Karpas-422 (cell line): ENCODE data around the gene ATF7. TPM values are rescaled to one million over a fixed set of nuclear protein-coding genes. Genes with fewer than 3 reads are reported as not detected.

Source experiments
- DNase-seq: peaks from one replicate; pipeline ENCODE4 v3.0.0-alpha.2; 2015
- H2AFZ ChIP-seq: fragments of 200-600 bp; sonication (generic); 2 replicates; pipeline ENCODE4 v1.6.1; 2014; ENCODE audit warnings: antibody characterized with exemption, low read length, mixed read lengths
- H3K27ac ChIP-seq: fragments of 200-600 bp; sonication (generic); 2 replicates; pipeline ENCODE4 v1.5.1; 2014; ENCODE audit warnings: mild to moderate bottlenecking, low read length, moderate library complexity
- H3K27me3 ChIP-seq: fragments of 200-600 bp; sonication (generic); 2 replicates; pipeline ENCODE4 v1.6.1; 2014; ENCODE audit warnings: low read length, mixed read lengths
- H3K36me3 ChIP-seq: fragments of 200-600 bp; sonication (generic); 2 replicates; pipeline ENCODE4 v1.6.1; 2014; ENCODE audit warnings: low read length, mixed read lengths; ENCODE audit not compliant: insufficient read depth
- H3K4me1 ChIP-seq: fragments of 200-600 bp; sonication (generic); 2 replicates; pipeline ENCODE4 v1.6.1; 2014; ENCODE audit warnings: mild to moderate bottlenecking, low read length, mixed read lengths
- H3K4me2 ChIP-seq: fragments of 200-600 bp; sonication (generic); 2 replicates; pipeline ENCODE4 v1.6.1; 2014; ENCODE audit warnings: low read length, low read depth, mild to moderate bottlenecking; ENCODE audit not compliant: poor library complexity, severe bottlenecking
- H3K4me3 ChIP-seq: fragments of 200-600 bp; sonication (generic); 2 replicates; pipeline ENCODE4 v1.5.1; 2014; ENCODE audit warnings: mild to moderate bottlenecking, antibody characterized with exemption, low read length, mixed read lengths
- H3K79me2 ChIP-seq: fragments of 200-600 bp; sonication (generic); 2 replicates; pipeline ENCODE4 v1.6.1; 2014; ENCODE audit warnings: mild to moderate bottlenecking, low read length, mixed read lengths
- H3K9ac ChIP-seq: fragments of 200-600 bp; sonication (generic); 2 replicates; pipeline ENCODE4 v1.6.0; 2014; ENCODE audit warnings: low read length
- H3K9me2 ChIP-seq: fragments of 200-600 bp; sonication (generic), shearing (Covaris generic); replicated peaks from 2 replicates; pipeline ENCODE4 v1.6.0; 2014; ENCODE audit warnings: mild to moderate bottlenecking, low read length, moderate library complexity; ENCODE audit not compliant: insufficient read depth
- H3K9me3 ChIP-seq: fragments of 300-700, 200-600 bp; sonication (generic); 2 replicates; pipeline ENCODE4 v1.6.1; 2014; ENCODE audit warnings: low read length, mixed read lengths
- H4K20me1 ChIP-seq: fragments of 200-600 bp; sonication (generic); 2 replicates; pipeline ENCODE4 v1.6.1; 2014; ENCODE audit warnings: mild to moderate bottlenecking, antibody characterized with exemption, low read length, low read depth; ENCODE audit not compliant: insufficient read depth
- total RNA-seq: library from RNA; depleted of rRNA; stranded (reverse); fragments of >200 nt; shearing (Covaris generic); gene quantifications from 2 replicates; pipeline ENCODE4 v1.2.3, GENCODE V29; 2014; ENCODE audit warnings: low replicate concordance

Gene ATF7
- total RNA-seq, 1 experiment from 2014 or later = 28.9 TPM

DNA sequence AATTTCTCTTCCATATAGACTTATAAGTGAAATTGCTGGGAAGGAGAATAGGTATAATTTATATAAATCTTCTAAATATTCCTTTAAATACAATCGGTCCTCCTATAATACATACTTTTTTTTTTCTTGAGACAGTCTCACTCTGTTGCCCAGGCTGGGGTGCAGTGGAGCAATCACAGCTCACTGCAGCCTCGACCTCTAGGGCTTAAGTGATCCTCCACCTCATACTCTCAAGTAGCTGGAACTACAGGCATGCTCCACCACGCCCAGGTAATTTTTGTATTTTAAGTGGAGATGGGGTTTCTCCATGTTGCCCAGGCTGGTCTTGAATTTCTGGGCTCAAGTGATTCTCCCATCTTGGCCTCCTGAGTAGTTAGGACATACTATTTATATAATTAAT lies 89.2 kb downstream of the ATF7 start:
- H3K4me2 ChIP-seq = no peak overlapping the region
- DNase-seq = no peak
- peaks cover 56% of the 10 kb centered on the region for H3K36me3 ChIP-seq
- H2AFZ ChIP-seq = no peak overlapping the region
- H3K9me3 ChIP-seq = no peaks in the 10 kb centered on the region
- H3K9ac ChIP-seq = no peak overlapping the region
- H3K27me3 ChIP-seq = no peaks in the 10 kb centered on the region
- H3K4me1 ChIP-seq = peaks cover 7% of the 10 kb centered on the region; the same call in 1 of the 2 replicates
- H3K79me2 ChIP-seq = no peaks in the 10 kb centered on the region
- no peaks in the 10 kb centered on the region for H4K20me1 ChIP-seq
- no peak overlapping the region for H3K27ac ChIP-seq
- H3K9me2 ChIP-seq = no peaks in the 10 kb centered on the region
- H3K4me3 ChIP-seq = no peak overlapping the region

DNA sequence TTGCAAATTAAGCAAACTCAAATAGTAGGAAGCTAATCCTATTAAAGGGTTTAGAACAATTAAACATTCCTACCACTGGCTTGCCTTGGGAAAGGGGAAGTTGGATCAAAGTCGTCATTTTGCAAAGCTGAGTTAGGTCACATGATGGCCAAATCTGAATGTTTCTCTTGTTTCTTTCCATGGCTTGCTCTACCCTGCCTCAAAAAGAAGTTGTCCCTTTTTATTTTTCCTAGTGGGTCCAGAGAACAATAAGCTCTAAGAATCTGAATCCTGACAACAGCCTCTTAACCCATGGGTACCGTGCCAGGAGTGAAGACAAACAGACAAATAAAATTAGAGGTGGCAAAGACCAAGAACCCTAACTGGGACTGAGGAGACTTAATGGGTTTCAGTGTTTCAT lies 92.7 kb downstream of the ATF7 start:
- H4K20me1 ChIP-seq = no peaks in the 10 kb centered on the region
- H2AFZ ChIP-seq = no peak overlapping the region
- H3K4me1 ChIP-seq = no peaks in the 10 kb centered on the region
- H3K9me3 ChIP-seq = no peaks in the 10 kb centered on the region
- no peak overlapping the region for H3K4me2 ChIP-seq
- no peak overlapping the region for H3K27ac ChIP-seq
- no peaks in the 10 kb centered on the region for H3K79me2 ChIP-seq
- H3K27me3 ChIP-seq = no peaks in the 10 kb centered on the region
- no peak overlapping the region for H3K9ac ChIP-seq
- peaks cover 46% of the 10 kb centered on the region for H3K36me3 ChIP-seq
- H3K9me2 ChIP-seq = no peaks in the 10 kb centered on the region
- no peak overlapping the region for H3K4me3 ChIP-seq
- no peak for DNase-seq

DNA sequence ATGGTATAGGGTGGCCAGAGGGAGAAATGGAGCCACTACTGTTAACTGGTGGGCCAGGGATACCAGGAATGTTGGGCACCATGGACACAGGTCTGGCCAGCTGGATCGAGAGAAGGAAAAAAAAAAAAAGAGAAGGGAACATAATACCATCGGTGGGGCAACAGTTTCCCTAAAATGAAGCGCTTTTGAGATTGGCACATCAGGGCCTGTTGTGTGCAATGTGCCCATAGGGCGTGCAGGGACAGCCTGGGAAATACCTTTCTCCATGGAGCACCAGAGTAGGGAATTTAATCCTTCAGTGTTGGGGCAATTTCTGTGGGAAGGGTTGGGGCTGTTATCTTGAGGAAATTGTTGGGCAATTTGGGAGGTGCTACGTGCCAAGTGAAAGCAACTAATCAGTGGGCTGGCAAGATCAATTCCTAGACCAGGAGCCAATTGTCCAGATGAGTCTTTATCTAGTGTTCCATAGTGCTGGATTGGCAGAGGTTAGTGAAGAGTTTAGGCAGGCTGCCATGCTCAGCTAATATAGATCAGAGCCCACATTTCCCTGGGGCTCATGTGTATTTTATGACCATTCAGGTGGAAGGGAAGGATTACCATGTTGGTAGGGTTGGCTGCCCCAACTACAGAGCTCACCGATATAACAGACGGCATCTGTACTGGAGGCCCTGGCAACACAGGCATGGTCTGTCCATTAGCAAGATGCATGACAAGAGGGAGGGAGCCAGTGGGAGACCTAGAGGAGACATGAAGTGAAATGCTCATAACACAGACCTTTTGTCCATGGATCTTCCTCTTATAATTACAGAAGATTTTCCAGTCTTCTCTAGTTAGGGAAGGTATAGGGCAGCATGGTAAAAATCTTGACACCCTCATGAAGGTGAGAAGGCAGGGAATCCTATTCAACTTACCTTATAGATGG lies 93.4 kb downstream of the ATF7 start:
- Histone ChIP-seq H3K36me3 (peaks cover 40% of the 10 kb centered on the region), H3K79me2 (no peaks in the 10 kb centered on the region), H2AFZ (no peak overlapping the region), H3K4me2 (no peak overlapping the region), H3K4me3 (no peak overlapping the region), H3K9ac (no peak overlapping the region), H3K27ac (no peak overlapping the region), H3K4me1 (no peaks in the 10 kb centered on the region), H3K27me3 (no peaks in the 10 kb centered on the region), H4K20me1 (no peaks in the 10 kb centered on the region), H3K9me2 (no peaks in the 10 kb centered on the region), H3K9me3 (no peaks in the 10 kb centered on the region)
- DNase-seq = no peak

DNA sequence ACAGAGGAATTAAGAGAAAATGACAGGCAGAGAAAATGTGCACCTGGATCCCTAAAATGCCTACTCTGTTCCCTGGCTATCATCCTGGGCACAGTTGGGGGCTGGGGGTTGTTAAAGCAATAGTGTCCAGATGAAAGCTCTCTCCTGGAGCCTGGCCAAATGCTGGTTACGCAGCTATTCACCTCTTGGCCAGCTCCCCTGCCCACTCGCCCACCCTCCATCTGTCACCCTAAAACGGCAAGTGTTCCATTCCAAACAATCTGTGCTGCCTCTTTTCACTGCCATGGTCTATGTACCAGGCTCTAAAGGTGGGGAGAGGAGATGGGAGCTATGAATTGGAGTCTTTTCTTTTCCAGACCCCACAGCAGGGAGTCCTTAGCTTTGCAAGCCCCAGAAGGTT lies 94.2 kb downstream of the ATF7 start:
- no peak for DNase-seq
- peaks cover 36% of the 10 kb centered on the region for H3K36me3 ChIP-seq

DNA sequence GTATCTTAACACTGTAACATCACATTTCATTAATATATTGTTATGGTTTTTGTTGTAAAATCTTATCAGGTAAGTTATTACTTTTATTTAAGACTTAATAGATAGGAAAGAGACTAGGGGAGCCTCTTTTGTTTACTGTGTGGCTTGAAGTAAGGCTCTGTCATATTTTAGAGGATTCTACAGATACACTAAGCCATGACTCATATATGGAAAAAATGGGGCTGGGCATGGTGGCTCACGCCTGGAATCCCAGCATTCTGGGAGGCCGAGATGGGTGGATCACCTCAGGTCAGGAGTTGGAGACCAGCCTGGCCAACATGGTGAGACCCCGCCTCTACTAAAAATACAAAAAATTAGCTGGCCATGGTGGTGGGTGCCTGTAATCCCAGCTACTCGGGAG lies 95.3 kb downstream of the ATF7 start:
- no peaks in the 10 kb centered on the region for H3K9me3 ChIP-seq
- DNase-seq = no peak
- no peaks in the 10 kb centered on the region for H4K20me1 ChIP-seq
- H3K9me2 ChIP-seq = no peaks in the 10 kb centered on the region
- no peaks in the 10 kb centered on the region for H3K79me2 ChIP-seq
- no peaks in the 10 kb centered on the region for H3K27me3 ChIP-seq
- H3K4me3 ChIP-seq = no peak overlapping the region
- no peak overlapping the region for H3K4me2 ChIP-seq
- no peak overlapping the region for H2AFZ ChIP-seq
- H3K9ac ChIP-seq = no peak overlapping the region
- no peaks in the 10 kb centered on the region for H3K4me1 ChIP-seq
- no peak overlapping the region for H3K27ac ChIP-seq
- H3K36me3 ChIP-seq = peaks cover 36% of the 10 kb centered on the region

More for the DNA sequence above, 94.2 kb downstream of the ATF7 start:
- H3K4me1 ChIP-seq = no peaks in the 10 kb centered on the region
- H2AFZ ChIP-seq = no peak overlapping the region
- no peak overlapping the region for H3K9ac ChIP-seq
- no peaks in the 10 kb centered on the region for H3K9me2 ChIP-seq
- no peak overlapping the region for H3K4me2 ChIP-seq
- H3K9me3 ChIP-seq = no peaks in the 10 kb centered on the region
- H3K27me3 ChIP-seq = no peaks in the 10 kb centered on the region
- H3K27ac ChIP-seq = no peak overlapping the region
- H3K4me3 ChIP-seq = no peak overlapping the region
- no peaks in the 10 kb centered on the region for H3K79me2 ChIP-seq
- no peaks in the 10 kb centered on the region for H4K20me1 ChIP-seq

DNA sequence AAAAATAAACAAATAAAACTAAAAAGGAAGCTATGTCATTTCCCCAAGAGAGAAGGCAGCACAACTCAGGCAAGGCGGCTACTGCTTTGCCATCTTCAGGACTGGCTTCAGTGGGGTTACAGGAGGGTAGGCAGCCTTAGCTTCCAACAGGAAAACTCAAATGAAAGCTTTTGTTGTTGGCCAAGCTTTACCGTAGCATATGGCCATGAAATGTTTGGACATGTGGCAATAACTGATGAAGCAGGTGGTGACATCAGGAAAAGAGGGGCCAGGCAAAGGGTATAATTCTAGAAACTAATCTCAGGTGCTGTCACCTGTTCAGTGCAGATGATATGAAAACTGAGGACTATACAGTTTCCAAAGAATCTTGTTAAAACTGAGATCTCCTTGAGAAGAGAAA lies 96.1 kb downstream of the ATF7 start:
- no peaks in the 10 kb centered on the region for H3K9me3 ChIP-seq
- H2AFZ ChIP-seq = no peak overlapping the region
- H3K9me2 ChIP-seq = no peaks in the 10 kb centered on the region
- H3K9ac ChIP-seq = no peak overlapping the region
- no peaks in the 10 kb centered on the region for H3K79me2 ChIP-seq
- no peaks in the 10 kb centered on the region for H4K20me1 ChIP-seq
- no peak for DNase-seq
- H3K4me2 ChIP-seq = no peak overlapping the region
- H3K4me3 ChIP-seq = no peak overlapping the region
- peaks cover 35% of the 10 kb centered on the region for H3K36me3 ChIP-seq
- H3K27me3 ChIP-seq = no peaks in the 10 kb centered on the region
- H3K27ac ChIP-seq = no peak overlapping the region
- no peaks in the 10 kb centered on the region for H3K4me1 ChIP-seq

DNA sequence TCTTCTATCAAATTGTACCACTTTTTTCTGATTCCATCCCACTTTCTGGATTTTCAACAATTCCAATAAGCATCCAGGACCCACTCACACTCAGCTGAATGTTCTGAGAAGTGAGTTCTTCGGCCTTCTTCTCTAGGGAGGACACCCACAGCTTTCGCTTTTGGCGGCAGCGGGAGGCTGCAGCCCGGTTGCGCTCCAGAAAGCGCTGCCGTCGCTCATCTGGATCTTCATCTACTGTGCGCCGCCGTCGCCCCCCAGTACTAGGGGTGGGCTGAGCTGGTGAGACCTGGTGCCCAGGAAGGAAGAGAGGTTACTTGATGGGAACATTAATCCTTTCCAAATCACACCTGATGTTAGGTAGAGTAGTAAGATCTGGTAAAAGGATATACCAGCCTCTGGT lies 101.7 kb downstream of the ATF7 start:
- H3K4me3 ChIP-seq = no peak overlapping the region
- DNase-seq = no peak
- H3K4me2 ChIP-seq = no peak overlapping the region
- H3K9me2 ChIP-seq = no peaks in the 10 kb centered on the region
- no peaks in the 10 kb centered on the region for H3K27me3 ChIP-seq
- H4K20me1 ChIP-seq = no peaks in the 10 kb centered on the region
- H3K9ac ChIP-seq = no peak overlapping the region
- no peaks in the 10 kb centered on the region for H3K4me1 ChIP-seq
- H3K27ac ChIP-seq = no peak overlapping the region
- 0 out of 2 replicates have a peak, but pooled peaks cover 2% of the 10 kb centered on the region for H3K79me2 ChIP-seq
- H3K9me3 ChIP-seq = no peaks in the 10 kb centered on the region
- no peak overlapping the region for H2AFZ ChIP-seq
- peaks cover 33% of the 10 kb centered on the region; the same call in 1 of the 2 replicates for H3K36me3 ChIP-seq

DNA sequence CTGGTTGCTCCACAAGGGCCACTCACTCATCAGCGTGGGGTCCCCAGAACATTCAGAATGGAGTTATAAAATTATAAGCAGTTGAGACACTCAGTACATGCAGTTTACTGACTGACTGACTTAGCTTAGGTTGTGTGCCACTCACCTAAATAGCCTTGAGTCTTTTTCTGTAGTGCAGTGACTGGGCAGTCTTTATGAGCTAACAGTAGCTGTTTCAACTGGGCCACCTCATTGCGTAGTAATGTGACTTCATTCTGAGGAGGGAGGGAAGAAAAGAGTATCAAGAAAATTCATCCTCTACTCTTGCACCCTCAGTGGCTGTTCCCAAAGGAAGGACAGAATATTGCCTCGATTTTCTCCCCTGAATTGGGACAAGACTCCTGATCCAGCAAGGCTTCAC lies 103.1 kb downstream of the ATF7 start:
- H3K27me3 ChIP-seq = no peaks in the 10 kb centered on the region
- no peaks in the 10 kb centered on the region for H3K9me2 ChIP-seq

More for the DNA sequence above, 103.1 kb downstream of the ATF7 start:
- H3K9me3 ChIP-seq = no peaks in the 10 kb centered on the region
- H3K4me2 ChIP-seq = no peak overlapping the region
- H4K20me1 ChIP-seq = no peaks in the 10 kb centered on the region
- no peaks in the 10 kb centered on the region for H3K4me1 ChIP-seq
- H3K4me3 ChIP-seq = no peak overlapping the region
- no peak overlapping the region for H2AFZ ChIP-seq
- H3K36me3 ChIP-seq = peaks cover 33% of the 10 kb centered on the region; the same call in 1 of the 2 replicates
- H3K27ac ChIP-seq = no peak overlapping the region
- 0 out of 2 replicates have a peak, but pooled peaks cover 2% of the 10 kb centered on the region for H3K79me2 ChIP-seq
- no peak for DNase-seq
- H3K9ac ChIP-seq = no peak overlapping the region
